ENCODE results near the gene JADE1.

DNA sequence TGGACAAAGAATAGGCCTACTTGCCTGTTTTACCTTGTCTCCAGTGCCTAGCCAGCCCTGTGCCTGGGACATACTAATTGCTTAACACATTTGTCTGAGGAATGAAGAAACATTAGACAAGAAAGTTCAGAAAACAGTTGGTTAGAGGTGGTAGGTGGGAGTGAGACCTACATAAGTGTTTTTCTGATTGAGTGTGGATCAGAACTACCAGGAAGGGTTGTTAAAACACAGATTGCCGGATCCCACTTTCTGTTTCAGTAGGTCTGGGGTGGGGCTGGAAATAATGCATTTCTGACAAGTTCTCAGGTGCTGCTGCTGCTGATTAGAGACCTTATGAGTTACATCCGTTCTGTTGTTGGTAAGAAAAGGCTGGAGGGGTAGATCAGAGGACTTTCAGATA lies 5.7 kb upstream of the JADE1 start:
- TF ChIP-seq, protein P1, sequence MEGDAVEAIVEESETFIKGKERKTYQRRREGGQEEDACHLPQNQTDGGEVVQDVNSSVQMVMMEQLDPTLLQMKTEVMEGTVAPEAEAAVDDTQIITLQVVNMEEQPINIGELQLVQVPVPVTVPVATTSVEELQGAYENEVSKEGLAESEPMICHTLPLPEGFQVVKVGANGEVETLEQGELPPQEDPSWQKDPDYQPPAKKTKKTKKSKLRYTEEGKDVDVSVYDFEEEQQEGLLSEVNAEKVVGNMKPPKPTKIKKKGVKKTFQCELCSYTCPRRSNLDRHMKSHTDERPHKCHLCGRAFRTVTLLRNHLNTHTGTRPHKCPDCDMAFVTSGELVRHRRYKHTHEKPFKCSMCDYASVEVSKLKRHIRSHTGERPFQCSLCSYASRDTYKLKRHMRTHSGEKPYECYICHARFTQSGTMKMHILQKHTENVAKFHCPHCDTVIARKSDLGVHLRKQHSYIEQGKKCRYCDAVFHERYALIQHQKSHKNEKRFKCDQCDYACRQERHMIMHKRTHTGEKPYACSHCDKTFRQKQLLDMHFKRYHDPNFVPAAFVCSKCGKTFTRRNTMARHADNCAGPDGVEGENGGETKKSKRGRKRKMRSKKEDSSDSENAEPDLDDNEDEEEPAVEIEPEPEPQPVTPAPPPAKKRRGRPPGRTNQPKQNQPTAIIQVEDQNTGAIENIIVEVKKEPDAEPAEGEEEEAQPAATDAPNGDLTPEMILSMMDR (IDR thresholded peaks at IDR 0.05): no peak
- TF ChIP-seq GABPA (IDR thresholded peaks at IDR 0.05; ENCODE audit: low read depth): no peak
- TF ChIP-seq EP300 (IDR thresholded peaks at IDR 0.05; ENCODE audit: borderline replicate concordance in 1 of 2, low read depth in 1 of 2, low read length in 1 of 2): no peak

Data from SK-N-SH (cell line).